Brain pericyte (primary cell): ENCODE measurements around the gene TNFRSF25.

Experiments used
- DNase-seq: peaks from one replicate; pipeline ENCODE4 v3.0.0-alpha.2; 2012; ENCODE audit warnings: low read depth, low spot score

TNFRSF25 gene

GRCh38 chr1:6418668-6419396, 47.1 kb downstream of the TNFRSF25 start:
- DNase-seq = no peak

- DNase-seq = no peak
Measured at GRCh38 chr1:6417961-6418667, 47.9 kb downstream of the TNFRSF25 start.

GRCh38 chr1:6416906-6417305, 49.1 kb downstream of the TNFRSF25 start:
- DNase-seq = no peak

- DNase-seq = no peak
Measured at GRCh38 chr1:6416295-6416656, 49.7 kb downstream of the TNFRSF25 start.

- no peak for DNase-seq
Measured at GRCh38 chr1:6414881-6415626, 50.9 kb downstream of the TNFRSF25 start.

- no peak for DNase-seq
Measured at GRCh38 chr1:6414443-6414844, 51.5 kb downstream of the TNFRSF25 start.

- no peak for DNase-seq
Measured at GRCh38 chr1:6412896-6413295, 53.1 kb downstream of the TNFRSF25 start.
